GM19351 (cell line): ENCODE measurements around the gene NHSL2.

Experiments
- ATAC-seq: cut with Tn5 transposase; IDR thresholded peaks from one replicate; pipeline ENCODE4 v1.9.1; 2021; ENCODE audit warnings: mild to moderate bottlenecking, moderate library complexity; ENCODE audit not compliant: unreplicated experiment

Gene NHSL2

GRCh38 chrX:72060921-72061490 is 150.4 kb downstream of the NHSL2 start:
- ATAC-seq: no peak

- ATAC-seq: no peak
Measured at GRCh38 chrX:72062916-72063315, 152.3 kb downstream of the NHSL2 start.

- ATAC-seq: no peak
Measured at GRCh38 chrX:72069350-72070160, 158.9 kb downstream of the NHSL2 start.

GRCh38 chrX:72071213-72071612 is 160.6 kb downstream of the NHSL2 start:
- no peak for ATAC-seq

- ATAC-seq: no peak
Measured at GRCh38 chrX:72073633-72074032, 163.0 kb downstream of the NHSL2 start.

- ATAC-seq: no peak
Measured at GRCh38 chrX:72078411-72078810, 167.8 kb downstream of the NHSL2 start.

- no peak for ATAC-seq
Measured at GRCh38 chrX:72079607-72080006, 169.0 kb downstream of the NHSL2 start.

GRCh38 chrX:72080150-72080549 is 169.5 kb downstream of the NHSL2 start:
- no peak for ATAC-seq

- no peak for ATAC-seq
Measured at GRCh38 chrX:72080800-72081199, 170.2 kb downstream of the NHSL2 start.

- no peak for ATAC-seq
Measured at GRCh38 chrX:72081605-72082320, 171.1 kb downstream of the NHSL2 start.

GRCh38 chrX:72083291-72083690 is 172.6 kb downstream of the NHSL2 start:
- no peak for ATAC-seq

- no peak for ATAC-seq
Measured at GRCh38 chrX:72084114-72084513, 173.5 kb downstream of the NHSL2 start.

- no peak for ATAC-seq
Measured at GRCh38 chrX:72086995-72087394, 176.3 kb downstream of the NHSL2 start.

GRCh38 chrX:72088761-72089160 is 178.1 kb downstream of the NHSL2 start:
- no peak for ATAC-seq

GRCh38 chrX:72089254-72089653 is 178.6 kb downstream of the NHSL2 start:
- no peak for ATAC-seq

GRCh38 chrX:72094894-72095293 is 184.2 kb downstream of the NHSL2 start:
- peak; percentile 99 for ATAC-seq

- ATAC-seq: no peak
Measured at GRCh38 chrX:72095370-72095769, 184.7 kb downstream of the NHSL2 start.

GRCh38 chrX:72097098-72097497 is 186.5 kb downstream of the NHSL2 start:
- no peak for ATAC-seq

GRCh38 chrX:72100051-72100755 is 189.6 kb downstream of the NHSL2 start:
- ATAC-seq: no peak

GRCh38 chrX:72100824-72101351 is 190.2 kb downstream of the NHSL2 start:
- ATAC-seq: peak; percentile 81

GRCh38 chrX:72101597-72102037 is 191.0 kb downstream of the NHSL2 start:
- no peak for ATAC-seq
